Body of pancreas (tissue), 4 donors: ENCODE measurements around the gene IRS1. TPM values are rescaled to one million over a fixed set of nuclear protein-coding genes. Genes with fewer than 3 reads are reported as not detected.
A peak's percentile ranks its signal among the peaks of the same experiment; 100 is the strongest.

Source experiments
- ATAC-seq: fragments of 150-250 bp; one replicate; pipeline ENCODE4 v1.9.1; 2016
- DNase-seq, 4 donors: peaks; one replicate each; pipeline ENCODE4 v3.0.0-alpha.2; 2019
- H3K27ac ChIP-seq, 4 donors: fragments of 200-600 bp; sonication (generic); 1 replicate in 3 of 4; 2 replicates in 1 of 4; pipeline versions ENCODE4 v1.5.1 to v1.6.1; 2016 to 2019; ENCODE audit warnings: mild to moderate bottlenecking in 1 of 4, mixed read lengths in 1 of 4, moderate library complexity in 1 of 4
- H3K27me3 ChIP-seq, 2 donors: fragments of 200-600 bp; sonication (generic); one replicate each; pipeline ENCODE4 v1.6.0; 2016; ENCODE audit warnings: mild to moderate bottlenecking in 1 of 2
- H3K36me3 ChIP-seq, 2 donors: fragments of 200-600 bp; sonication (generic); replicated peaks in 1 of 2; 2 replicates each; pipeline ENCODE4 v1.5.1; 2016; ENCODE audit warnings: low read depth in 2 of 2; ENCODE audit not compliant: insufficient read depth in 1 of 2
- H3K4me1 ChIP-seq: fragments of 200-600 bp; sonication (generic); one replicate; pipeline ENCODE4 v1.6.0; 2016
- H3K4me3 ChIP-seq, 2 donors: fragments of 200-600 bp; sonication (generic); 1 replicate in 1 of 2; 2 replicates in 1 of 2; pipeline ENCODE4 v1.5.1; 2016 to 2019
- H3K9me3 ChIP-seq, 3 donors: fragments of 200-600 bp; sonication (generic); 1 replicate in 2 of 3; 2 replicates in 1 of 3; pipeline ENCODE4 v1.5.1; 2016
- POLR2A ChIP-seq, 3 donors: fragments of 450-650 bp; IDR thresholded peaks; one replicate each; pipeline ENCODE4 v1.6.1; 2016; ENCODE audit warnings: antibody characterized with exemption in 3 of 3, mild to moderate bottlenecking in 2 of 3
- WGBS, 2 donors: methylation state at CpG; one replicate each; pipeline ENCODE4 v1.1.5; 2017; 5-methylcytosine and 5-hydroxymethylcytosine counted together
- intact Hi-C: fragments of 100-400 bp; cut with DNase I; formaldehyde crosslinking; loops from one replicate; pipeline ENCODE4 v1.15.1; 2023
- total RNA-seq, 2 donors: library from RNA; depleted of rRNA; stranded (reverse); fragments of >200 nt; gene quantifications; one replicate each; pipeline ENCODE4 v1.1.0, GENCODE V29; 2016
- TF ChIP-seq, protein P1 (sequence below), 7 experiments: fragments of 450-650 bp in 4 of 7; fragments of 200-600 bp in 3 of 7; sonication (generic) in 3 of 7; IDR thresholded peaks; one replicate each; pipeline ENCODE4 v1.5.1; 2016 to 2019; ENCODE audit warnings: antibody characterized with exemption in 7 of 7

Gene IRS1
- total RNA-seq, 2 donors from 2014 or later: 8.2 to 9.6 TPM

- no peak for ATAC-seq
- whole genome bisulfite sequencing, 2 donors: 60% methylated on average over 23 of the region's 23 CpGs; no CpG with 5 or more reads in 1 of the 2 donors
- H3K27me3 ChIP-seq: no peaks in the 10 kb centered on the region
- H3K4me1 ChIP-seq: peaks cover 78% of the 10 kb centered on the region
- no peaks in the 10 kb centered on the region for H3K36me3 ChIP-seq
- H3K27ac ChIP-seq: peak overlapping the region; percentile 82 to 94 (median 88)
- peak overlapping the region in 1 of 2 donors; percentile 74 for H3K4me3 ChIP-seq
- intact Hi-C loops: no loop called here
- no peaks in the 10 kb centered on the region for H3K9me3 ChIP-seq
- no peak for DNase-seq
- no peak for TF ChIP-seq POLR2A (IDR thresholded peaks at IDR 0.05)
- TF ChIP-seq, protein P1, sequence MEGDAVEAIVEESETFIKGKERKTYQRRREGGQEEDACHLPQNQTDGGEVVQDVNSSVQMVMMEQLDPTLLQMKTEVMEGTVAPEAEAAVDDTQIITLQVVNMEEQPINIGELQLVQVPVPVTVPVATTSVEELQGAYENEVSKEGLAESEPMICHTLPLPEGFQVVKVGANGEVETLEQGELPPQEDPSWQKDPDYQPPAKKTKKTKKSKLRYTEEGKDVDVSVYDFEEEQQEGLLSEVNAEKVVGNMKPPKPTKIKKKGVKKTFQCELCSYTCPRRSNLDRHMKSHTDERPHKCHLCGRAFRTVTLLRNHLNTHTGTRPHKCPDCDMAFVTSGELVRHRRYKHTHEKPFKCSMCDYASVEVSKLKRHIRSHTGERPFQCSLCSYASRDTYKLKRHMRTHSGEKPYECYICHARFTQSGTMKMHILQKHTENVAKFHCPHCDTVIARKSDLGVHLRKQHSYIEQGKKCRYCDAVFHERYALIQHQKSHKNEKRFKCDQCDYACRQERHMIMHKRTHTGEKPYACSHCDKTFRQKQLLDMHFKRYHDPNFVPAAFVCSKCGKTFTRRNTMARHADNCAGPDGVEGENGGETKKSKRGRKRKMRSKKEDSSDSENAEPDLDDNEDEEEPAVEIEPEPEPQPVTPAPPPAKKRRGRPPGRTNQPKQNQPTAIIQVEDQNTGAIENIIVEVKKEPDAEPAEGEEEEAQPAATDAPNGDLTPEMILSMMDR (IDR thresholded peaks at IDR 0.05): no peak
Observed at GRCh38 chr2:226797989-226798421, 1.6 kb downstream of the IRS1 start.

GRCh38 chr2:226797289-226797988 is 2.2 kb downstream of the IRS1 start:
- intact Hi-C loops: no loop called here
- H3K9me3 ChIP-seq: no peaks in the 10 kb centered on the region
- H3K4me1 ChIP-seq: peaks cover 83% of the 10 kb centered on the region
- peak in 3 of 4 donors; percentile 19 to 25 (median 23) for DNase-seq
- no peak overlapping the region for H3K4me3 ChIP-seq
- no peak for TF ChIP-seq POLR2A (IDR thresholded peaks at IDR 0.05)
- TF ChIP-seq, protein P1 (IDR thresholded peaks at IDR 0.05): no peak
- H3K36me3 ChIP-seq: no peaks in the 10 kb centered on the region
- ATAC-seq: no peak
- 94 to 97% methylated on average over 34 to 39 of the region's 50 CpGs for WGBS, 2 donors
- H3K27ac ChIP-seq: no peak overlapping the region
- no peaks in the 10 kb centered on the region for H3K27me3 ChIP-seq

GRCh38 chr2:226796840-226797288 is 2.8 kb downstream of the IRS1 start:
- Histone ChIP-seq H3K36me3 (no peaks in the 10 kb centered on the region), H3K4me3 (no peak overlapping the region), H3K9me3 (no peaks in the 10 kb centered on the region), H3K27ac (no peak overlapping the region), H3K4me1 (peaks cover 83% of the 10 kb centered on the region), H3K27me3 (no peaks in the 10 kb centered on the region)
- no peak for TF ChIP-seq POLR2A (IDR thresholded peaks at IDR 0.05)
- TF ChIP-seq, protein P1 (IDR thresholded peaks at IDR 0.05): peak in 6 of 7 experiments; percentile 7 to 41 (median 24)
- DNase-seq: peak in 3 of 4 donors; percentile 24 to 38 (median 31)
- 79 to 93% methylated on average over 4 to 17 of the region's 17 CpGs for WGBS, 2 donors
- intact Hi-C loops: no loop called here
- ATAC-seq: no peak

DNA sequence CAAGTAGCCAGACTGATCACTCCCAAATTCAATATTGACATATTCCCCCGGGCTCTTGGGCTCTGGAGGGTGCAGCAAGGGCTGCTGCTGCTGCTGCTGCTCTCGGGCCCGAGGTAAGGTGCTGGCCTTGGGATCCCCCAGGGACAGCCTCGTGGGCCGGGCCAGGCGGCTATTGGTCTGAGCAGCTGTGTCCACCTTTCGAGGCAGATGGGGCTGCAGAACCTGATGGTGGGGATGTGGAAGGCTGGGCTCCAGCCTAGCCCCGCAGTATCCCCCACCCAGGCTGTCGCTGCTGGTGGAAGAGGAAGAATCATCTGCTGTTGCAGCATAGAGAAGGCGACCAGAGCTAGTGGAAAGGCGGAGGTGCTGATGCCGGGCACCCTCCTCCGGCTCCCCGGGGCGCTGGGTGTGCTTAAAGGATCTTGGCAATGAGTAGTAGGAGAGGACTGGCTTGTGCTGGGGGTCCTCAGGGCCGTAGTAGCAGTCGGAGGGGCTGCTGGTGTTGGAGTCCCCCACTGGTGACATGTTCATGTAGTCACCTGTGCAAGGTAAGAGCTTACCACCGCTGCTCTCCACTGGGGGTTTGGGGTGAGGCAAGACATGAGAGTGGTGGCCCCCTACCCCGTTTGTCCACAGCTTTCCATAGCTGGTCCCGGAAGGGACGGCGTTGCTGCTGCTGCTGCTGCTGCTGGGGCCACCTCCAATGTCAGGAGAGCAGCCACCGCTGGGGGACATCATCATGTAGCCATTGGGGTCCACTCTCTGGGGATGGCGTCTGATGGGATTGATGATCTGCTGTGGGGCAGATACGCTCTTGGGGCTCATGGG is 3.4 kb downstream of the IRS1 start:
- H3K4me3 ChIP-seq: no peak overlapping the region
- no peak for ATAC-seq
- H3K36me3 ChIP-seq: no peaks in the 10 kb centered on the region
- TF ChIP-seq, protein P1 (IDR thresholded peaks at IDR 0.05): no peak
- no peak for TF ChIP-seq POLR2A (IDR thresholded peaks at IDR 0.05)
- intact Hi-C loops: no loop called here
- DNase-seq: peak in 2 of 4 donors; percentile 18 to 22
- H3K9me3 ChIP-seq: no peaks in the 10 kb centered on the region
- peaks cover 77% of the 10 kb centered on the region for H3K4me1 ChIP-seq
- WGBS, 2 donors: 80 to 83% methylated on average over 13 to 25 of the region's 25 CpGs
- H3K27me3 ChIP-seq: no peaks in the 10 kb centered on the region
- peak overlapping the region; percentile 6 to 61 (median 10) for H3K27ac ChIP-seq
